ENCODE results near the gene UBR1.

DNA sequence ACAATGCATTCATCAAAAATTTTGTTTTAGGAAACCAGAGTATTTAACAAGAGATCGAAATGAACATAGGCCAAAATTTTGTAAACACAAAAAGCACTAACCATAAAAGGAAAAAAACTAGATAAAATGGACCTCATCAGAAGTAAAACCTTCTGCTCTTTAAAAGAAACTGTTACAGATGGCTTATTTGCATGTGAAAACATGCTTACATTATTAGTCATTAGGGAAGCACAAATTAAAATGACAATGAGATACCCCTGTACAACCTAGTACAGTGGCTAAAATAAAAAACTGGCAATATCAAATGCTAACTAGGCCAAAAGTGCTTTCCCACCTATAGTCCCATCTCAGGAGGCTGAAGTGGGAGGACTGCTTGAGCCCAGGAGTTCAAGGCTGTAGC is 19.3 kb downstream of the UBR1 start:
- TF ChIP-seq, protein P1, sequence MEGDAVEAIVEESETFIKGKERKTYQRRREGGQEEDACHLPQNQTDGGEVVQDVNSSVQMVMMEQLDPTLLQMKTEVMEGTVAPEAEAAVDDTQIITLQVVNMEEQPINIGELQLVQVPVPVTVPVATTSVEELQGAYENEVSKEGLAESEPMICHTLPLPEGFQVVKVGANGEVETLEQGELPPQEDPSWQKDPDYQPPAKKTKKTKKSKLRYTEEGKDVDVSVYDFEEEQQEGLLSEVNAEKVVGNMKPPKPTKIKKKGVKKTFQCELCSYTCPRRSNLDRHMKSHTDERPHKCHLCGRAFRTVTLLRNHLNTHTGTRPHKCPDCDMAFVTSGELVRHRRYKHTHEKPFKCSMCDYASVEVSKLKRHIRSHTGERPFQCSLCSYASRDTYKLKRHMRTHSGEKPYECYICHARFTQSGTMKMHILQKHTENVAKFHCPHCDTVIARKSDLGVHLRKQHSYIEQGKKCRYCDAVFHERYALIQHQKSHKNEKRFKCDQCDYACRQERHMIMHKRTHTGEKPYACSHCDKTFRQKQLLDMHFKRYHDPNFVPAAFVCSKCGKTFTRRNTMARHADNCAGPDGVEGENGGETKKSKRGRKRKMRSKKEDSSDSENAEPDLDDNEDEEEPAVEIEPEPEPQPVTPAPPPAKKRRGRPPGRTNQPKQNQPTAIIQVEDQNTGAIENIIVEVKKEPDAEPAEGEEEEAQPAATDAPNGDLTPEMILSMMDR (conservative IDR thresholded peaks at IDR 0.05; ENCODE audit: low read length): no peak
- no peak for TF ChIP-seq EZH2phosphoT487 (IDR thresholded peaks at IDR 0.05; ENCODE audit: borderline replicate concordance, low read depth, low read length)

Data from OCI-LY7 (cell line).